Activated T-cell treated with anti-CD3 and anti-CD28 coated beads, Interleukin-2, amount 50 U/mL, for 4 hours (primary cell): ENCODE results near the gene TEX9. TPM values are rescaled to one million over a fixed set of nuclear protein-coding genes. Genes with fewer than 3 reads are reported as not detected.
A peak's percentile ranks its signal among the peaks of the same experiment; 100 is the strongest.
"Not testable (repeated sequence)": the region's sequence is repeated elsewhere in the genome, so short reads cannot be mapped to it uniquely, and the experiment has no call there.

ENCODE experiments used
- ATAC-seq, 2 donors: fragments of 200-7000 bp; cut with Tn5 transposase; one replicate each; pipeline ENCODE4 v1.10.0; 2021
- DNase-seq: peaks from one replicate; pipeline ENCODE4 v3.0.0-alpha.2; 2020
- H3K27me3 Mint-ChIP-seq: one replicate; pipeline ENCODE4 v1.8.0; 2021; ENCODE audit warnings: low read depth, mixed read lengths
- H3K36me3 Mint-ChIP-seq: one replicate; pipeline ENCODE4 v1.8.0; 2022; ENCODE audit warnings: mixed read lengths; ENCODE audit not compliant: insufficient read depth
- H3K4me1 Mint-ChIP-seq: one replicate; pipeline ENCODE4 v1.8.0; 2021; ENCODE audit warnings: low read depth, mixed read lengths
- H3K4me3 Mint-ChIP-seq: one replicate; pipeline ENCODE4 v1.8.0; 2021; ENCODE audit warnings: mild to moderate bottlenecking, moderate library complexity, mixed read lengths
- H3K9me3 Mint-ChIP-seq: one replicate; pipeline ENCODE4 v1.8.0; 2021; ENCODE audit warnings: mixed read lengths
- total RNA-seq, 3 donors: library from RNA; stranded (reverse); gene quantifications; one replicate each; pipeline ENCODE4 v1.2.1, GENCODE V29; 2021

Gene TEX9
- total RNA-seq, 3 donors from 2014 or later, result 0.63 to 1.1 (median 0.94) TPM

DNA sequence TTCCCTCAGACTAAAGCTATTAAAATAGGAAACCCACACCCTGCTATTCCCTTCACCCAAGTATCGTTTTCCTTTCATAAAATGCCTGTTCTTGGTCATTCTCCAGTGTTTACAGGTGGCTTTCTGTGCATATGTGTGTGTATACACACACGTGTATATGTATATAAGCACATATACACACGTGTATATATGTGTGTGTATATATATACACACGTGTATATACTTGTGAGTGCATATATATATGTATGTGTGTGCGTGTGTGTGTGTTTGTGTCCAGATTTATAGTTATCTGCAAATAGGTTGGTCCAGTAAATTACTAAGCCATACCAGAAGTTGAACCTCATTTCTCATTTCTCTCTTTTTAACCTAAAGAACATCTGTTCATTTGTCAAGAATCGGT, 15.7 kb upstream of the TEX9 start:
- DNase-seq, result no peak
- no peaks in the 10 kb centered on the region for H3K4me1 Mint-ChIP-seq
- no peak for ATAC-seq
- no peaks in the 10 kb centered on the region for H3K36me3 Mint-ChIP-seq
- H3K27me3 Mint-ChIP-seq, result no peaks in the 10 kb centered on the region
- no peaks in the 10 kb centered on the region for H3K9me3 Mint-ChIP-seq
- no peak overlapping the region for H3K4me3 Mint-ChIP-seq

DNA sequence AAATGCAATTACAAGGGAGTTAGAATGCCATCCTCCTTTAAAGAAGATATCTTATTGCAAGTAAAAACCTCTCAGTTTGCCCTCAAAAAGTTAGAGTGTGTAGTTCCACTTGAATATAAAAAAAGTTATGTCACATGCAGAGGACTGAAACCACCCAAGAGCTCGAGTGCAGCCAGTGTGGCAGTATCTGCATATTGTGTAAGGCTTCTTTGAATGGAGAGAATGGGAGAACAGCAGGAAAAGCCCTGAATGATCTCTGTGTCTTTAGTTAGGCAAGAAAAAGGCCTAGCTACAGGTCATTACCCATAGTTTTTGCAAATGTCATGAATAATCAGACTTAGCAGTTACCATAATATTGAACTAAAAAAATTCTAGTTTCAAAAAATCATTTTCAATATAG, 13.9 kb upstream of the TEX9 start:
- H3K27me3 Mint-ChIP-seq, result no peaks in the 10 kb centered on the region
- H3K9me3 Mint-ChIP-seq, result no peaks in the 10 kb centered on the region
- H3K4me1 Mint-ChIP-seq, result no peaks in the 10 kb centered on the region
- no peak for DNase-seq
- no peaks in the 10 kb centered on the region for H3K36me3 Mint-ChIP-seq
- no peak for ATAC-seq
- no peak overlapping the region for H3K4me3 Mint-ChIP-seq

- DNase-seq, result no peak
- H3K27me3 Mint-ChIP-seq, result no peaks in the 10 kb centered on the region
- no peaks in the 10 kb centered on the region for H3K4me1 Mint-ChIP-seq
- no peaks in the 10 kb centered on the region for H3K36me3 Mint-ChIP-seq
- no peak overlapping the region for H3K4me3 Mint-ChIP-seq
- no peak for ATAC-seq
- no peaks in the 10 kb centered on the region for H3K9me3 Mint-ChIP-seq
These were observed 13.2 kb upstream of the TEX9 start for GRCh38 chr15:56351957-56352506.

DNA sequence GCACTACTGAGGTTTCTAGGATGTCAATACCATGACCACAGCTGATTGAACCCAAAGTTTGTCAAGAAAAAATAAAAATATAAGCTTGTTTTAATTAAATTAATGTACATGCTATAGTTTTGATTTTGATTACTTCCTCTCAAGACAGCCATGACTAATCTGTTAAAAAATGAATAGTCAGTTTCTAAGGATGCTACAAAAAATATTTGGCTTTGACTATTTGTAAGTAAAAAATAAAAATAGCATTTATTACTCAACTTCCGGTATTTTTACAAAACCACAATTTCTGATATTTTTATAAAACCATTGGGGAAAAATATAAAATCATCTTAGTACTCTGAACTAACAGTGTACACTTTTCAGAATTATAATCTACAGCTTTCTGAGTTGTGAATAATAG, 12.1 kb upstream of the TEX9 start:
- Mint-ChIP-seq H3K4me1 (no peaks in the 10 kb centered on the region), H3K27me3 (peaks cover under 1% of the 10 kb centered on the region), H3K4me3 (no peak overlapping the region), H3K36me3 (no peaks in the 10 kb centered on the region), H3K9me3 (no peaks in the 10 kb centered on the region)
- no peak for ATAC-seq
- DNase-seq, result no peak

GRCh38 chr15:56353740-56354139, 11.5 kb upstream of the TEX9 start:
- no peak for DNase-seq
- Mint-ChIP-seq H3K4me1 (no peaks in the 10 kb centered on the region), H3K9me3 (no peaks in the 10 kb centered on the region), H3K4me3 (no peak overlapping the region), H3K27me3 (peaks cover 1% of the 10 kb centered on the region), H3K36me3 (no peaks in the 10 kb centered on the region)
- no peak for ATAC-seq

DNA sequence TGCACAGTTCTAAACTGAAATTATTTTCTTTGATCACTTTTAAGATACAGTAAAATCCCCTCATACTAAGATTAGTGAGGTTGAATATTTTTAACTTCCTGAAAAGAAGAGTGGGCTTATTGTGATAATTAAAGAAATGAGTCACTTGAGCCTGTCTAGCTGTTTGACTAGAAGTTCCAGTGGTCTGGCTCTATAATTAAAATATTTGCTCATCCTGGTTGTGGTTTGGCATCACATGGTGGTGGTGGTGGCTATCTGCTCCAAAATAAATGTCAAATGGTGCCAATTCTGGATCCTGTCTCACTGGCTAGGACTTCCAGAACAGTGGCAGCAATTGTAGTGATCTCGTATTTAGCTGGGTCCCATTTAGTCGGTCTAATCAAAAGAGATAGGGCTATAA, 8.6 kb upstream of the TEX9 start:
- no peaks in the 10 kb centered on the region for H3K9me3 Mint-ChIP-seq
- H3K4me1 Mint-ChIP-seq, result no peaks in the 10 kb centered on the region
- no peak overlapping the region for H3K4me3 Mint-ChIP-seq
- no peak for ATAC-seq
- no peak for DNase-seq
- peaks cover 3% of the 10 kb centered on the region for H3K27me3 Mint-ChIP-seq
- H3K36me3 Mint-ChIP-seq, result no peaks in the 10 kb centered on the region

DNA sequence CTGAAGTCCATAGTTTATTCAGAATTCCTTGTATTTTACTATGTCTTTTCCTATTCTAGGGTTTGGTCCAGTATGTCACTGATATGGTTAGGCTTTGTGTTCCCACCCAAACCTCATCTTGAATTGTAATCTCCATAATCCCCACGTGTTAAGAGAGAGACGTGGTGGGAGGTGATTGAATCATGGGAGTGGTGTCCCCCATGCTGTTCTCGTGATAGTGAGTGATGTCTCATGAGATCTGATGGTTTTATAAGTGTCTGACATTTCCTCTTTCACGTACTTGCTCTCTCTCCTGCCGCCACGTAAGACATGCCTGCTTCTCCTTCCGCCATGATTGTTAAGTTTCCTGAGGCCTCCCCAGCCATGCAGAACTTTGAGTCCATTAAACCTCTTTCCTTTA, 6.6 kb upstream of the TEX9 start:
- H3K4me1 Mint-ChIP-seq, result no peaks in the 10 kb centered on the region
- H3K27me3 Mint-ChIP-seq, result peaks cover 10% of the 10 kb centered on the region
- peaks cover 5% of the 10 kb centered on the region for H3K9me3 Mint-ChIP-seq
- no peak for ATAC-seq
- no peak overlapping the region for H3K4me3 Mint-ChIP-seq
- H3K36me3 Mint-ChIP-seq, result no peaks in the 10 kb centered on the region
- DNase-seq, result no peak

GRCh38 chr15:56361987-56362386, 3.2 kb upstream of the TEX9 start:
- no peak overlapping the region for H3K4me3 Mint-ChIP-seq
- peaks cover 13% of the 10 kb centered on the region for H3K4me1 Mint-ChIP-seq
- peaks cover 5% of the 10 kb centered on the region for H3K9me3 Mint-ChIP-seq
- H3K36me3 Mint-ChIP-seq, result no peaks in the 10 kb centered on the region
- DNase-seq (no peak), ATAC-seq (no peak)
- peaks cover 30% of the 10 kb centered on the region for H3K27me3 Mint-ChIP-seq

DNA sequence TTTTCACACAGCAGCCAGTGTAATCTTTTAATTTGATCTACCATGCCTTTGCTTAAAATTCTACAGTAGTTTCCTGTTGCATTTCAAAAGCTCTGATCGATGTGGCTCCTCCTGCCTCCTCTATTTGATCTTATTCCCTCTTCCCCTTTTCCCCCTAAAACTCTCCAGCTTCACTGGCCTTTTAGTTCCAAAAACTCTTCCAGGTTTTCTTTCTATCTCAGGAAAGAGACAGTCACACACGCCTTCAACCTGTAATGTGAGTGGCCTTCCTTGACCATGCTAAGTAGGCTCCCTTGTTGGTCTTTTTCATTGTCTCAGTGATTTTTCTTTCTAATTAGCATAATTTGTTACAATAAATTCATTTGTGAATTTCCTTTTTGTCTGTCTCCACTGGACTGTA, 985 bp downstream of the TEX9 start:
- Mint-ChIP-seq H3K36me3 (no peaks in the 10 kb centered on the region), H3K9me3 (peaks cover 5% of the 10 kb centered on the region), H3K4me3 (peak overlapping the region; percentile 83), H3K4me1 (peaks cover 13% of the 10 kb centered on the region), H3K27me3 (peaks cover 38% of the 10 kb centered on the region)
- ATAC-seq (no peak), DNase-seq (no peak)

- H3K4me1 Mint-ChIP-seq, result peaks cover 13% of the 10 kb centered on the region
- no peak overlapping the region for H3K4me3 Mint-ChIP-seq
- H3K9me3 Mint-ChIP-seq, result peaks cover 5% of the 10 kb centered on the region
- no peaks in the 10 kb centered on the region for H3K36me3 Mint-ChIP-seq
- no peak for DNase-seq
- H3K27me3 Mint-ChIP-seq, result peaks cover 38% of the 10 kb centered on the region
- ATAC-seq, result no peak
These were observed 1.9 kb downstream of the TEX9 start for GRCh38 chr15:56367156-56367555.

DNA sequence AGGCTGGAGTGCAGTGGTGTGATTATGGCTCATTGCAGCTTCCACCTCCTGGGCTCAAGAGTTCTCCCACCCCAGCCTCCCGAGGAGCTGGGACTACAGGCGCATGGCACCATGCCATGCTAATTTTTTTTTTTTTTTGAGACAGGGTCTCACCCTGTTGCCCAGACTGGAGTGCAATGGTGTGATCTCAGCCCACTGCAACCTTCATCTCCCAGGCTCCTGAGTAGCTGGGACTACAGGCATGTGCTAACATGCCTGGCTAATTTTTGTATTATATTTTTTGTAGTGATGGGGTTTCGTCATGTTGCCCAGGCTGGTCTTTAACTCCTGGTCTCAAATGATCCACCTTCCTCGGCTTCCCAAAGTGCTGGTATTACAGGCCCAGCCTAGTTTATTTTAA, 4.0 kb downstream of the TEX9 start:
- Mint-ChIP-seq H3K9me3 (no peaks in the 10 kb centered on the region), H3K4me1 (peaks cover 13% of the 10 kb centered on the region), H3K36me3 (no peaks in the 10 kb centered on the region), H3K27me3 (peaks cover 32% of the 10 kb centered on the region), H3K4me3 (no peak overlapping the region)
- DNase-seq (no peak), ATAC-seq (no peak)

- ATAC-seq (peak in 1 of 2 donors; percentile 66), DNase-seq (no peak)
- no peaks in the 10 kb centered on the region for H3K36me3 Mint-ChIP-seq
- peaks cover 16% of the 10 kb centered on the region for H3K27me3 Mint-ChIP-seq
- no peaks in the 10 kb centered on the region for H3K4me1 Mint-ChIP-seq
- peaks cover 5% of the 10 kb centered on the region for H3K9me3 Mint-ChIP-seq
- H3K4me3 Mint-ChIP-seq, result no peak overlapping the region
These were observed 6.4 kb downstream of the TEX9 start for GRCh38 chr15:56371495-56372147.

GRCh38 chr15:56374693-56375092, 9.5 kb downstream of the TEX9 start:
- not testable (repeated sequence) for ATAC-seq, H3K4me3 Mint-ChIP-seq, H3K36me3 Mint-ChIP-seq, H3K4me1 Mint-ChIP-seq, DNase-seq
- H3K9me3 Mint-ChIP-seq, result peaks cover 15% of the 10 kb centered on the region
- H3K27me3 Mint-ChIP-seq, result peaks cover 11% of the 10 kb centered on the region

DNA sequence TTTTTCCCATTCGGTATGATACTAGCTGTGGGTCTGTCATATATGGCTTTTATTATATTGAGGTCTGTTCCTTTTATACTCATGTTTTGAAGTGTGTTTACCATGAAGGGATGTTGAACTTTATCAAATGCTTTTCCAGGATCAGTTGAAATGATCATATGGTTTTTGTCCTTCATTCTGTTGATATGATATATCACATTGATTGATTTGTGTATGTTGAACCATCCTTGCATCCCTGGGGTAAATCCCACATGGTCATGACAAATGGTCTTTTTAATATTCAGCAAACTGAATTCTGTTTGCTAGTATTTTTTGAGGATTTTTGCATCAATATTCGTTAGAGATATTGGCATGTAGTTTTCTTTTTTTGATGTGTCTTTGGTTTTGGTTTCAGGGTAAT, 12.6 kb downstream of the TEX9 start:
- DNase-seq, H3K4me1 Mint-ChIP-seq, H3K27me3 Mint-ChIP-seq, H3K36me3 Mint-ChIP-seq, ATAC-seq, H3K4me3 Mint-ChIP-seq: not testable (repeated sequence)
- peaks cover 31% of the 10 kb centered on the region for H3K9me3 Mint-ChIP-seq

DNA sequence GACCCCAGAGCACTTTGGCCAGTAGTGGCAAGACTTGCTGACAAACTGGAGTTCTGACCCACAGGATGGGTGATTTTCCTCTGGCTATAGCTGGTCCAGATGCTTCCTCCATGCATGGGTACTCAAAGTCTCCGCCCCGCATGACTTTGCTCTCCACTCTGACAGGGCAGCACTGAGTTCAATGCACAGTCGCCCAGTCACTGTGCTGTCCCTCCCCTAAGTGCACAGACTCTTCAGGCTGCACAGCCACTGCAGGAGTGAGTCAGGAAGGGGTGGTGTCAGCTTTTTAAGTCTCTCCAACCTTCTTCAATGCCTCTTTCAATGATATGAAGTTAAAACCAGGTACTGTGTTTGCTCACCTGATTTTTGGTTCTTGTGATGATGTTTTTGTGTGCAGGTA, 17.8 kb downstream of the TEX9 start:
- H3K4me1 Mint-ChIP-seq, result no peaks in the 10 kb centered on the region
- peaks cover 26% of the 10 kb centered on the region for H3K9me3 Mint-ChIP-seq
- DNase-seq (no peak), ATAC-seq (no peak)
- H3K36me3 Mint-ChIP-seq, result peaks cover 5% of the 10 kb centered on the region
- no peak overlapping the region for H3K4me3 Mint-ChIP-seq
- H3K27me3 Mint-ChIP-seq, result no peaks in the 10 kb centered on the region
